Peyer's patch (tissue), 4 donors: ENCODE results near the gene PIP4P1. TPM values are rescaled to one million over a fixed set of nuclear protein-coding genes. Genes with fewer than 3 reads are reported as not detected.
A peak's percentile ranks its signal among the peaks of the same experiment; 100 is the strongest.

Experiments used
- DNase-seq, 3 donors: peaks; one replicate each; pipeline ENCODE4 v3.0.0-alpha.2; 2017 to 2019
- H3K27ac ChIP-seq, 4 donors: fragments of 200-600 bp; sonication (generic); one replicate each; pipeline ENCODE4 v1.5.1; 2016 to 2019
- H3K27me3 ChIP-seq, 2 donors: fragments of 200-600 bp; sonication (generic); one replicate each; pipeline ENCODE4 v1.5.1; 2019
- H3K36me3 ChIP-seq, 3 donors: fragments of 200-600 bp; sonication (generic); one replicate each; pipeline ENCODE4 v1.5.1; 2016 to 2019
- H3K4me1 ChIP-seq, 4 donors: fragments of 200-600 bp; sonication (generic); one replicate each; pipeline ENCODE4 v1.5.1; 2016 to 2019
- H3K4me3 ChIP-seq, 4 donors: fragments of 200-600 bp; sonication (generic); 1 replicate in 3 of 4; 2 replicates in 1 of 4; pipeline ENCODE4 v1.5.1; 2016 to 2019; ENCODE audit warnings: mild to moderate bottlenecking in 1 of 4
- H3K9me3 ChIP-seq, 4 donors: fragments of 200-600 bp; sonication (generic); one replicate each; pipeline ENCODE4 v1.5.1; 2016 to 2019; ENCODE audit warnings: mild to moderate bottlenecking in 1 of 4
- POLR2A ChIP-seq, 2 donors: fragments of 450-650 bp; IDR thresholded peaks; one replicate each; pipeline ENCODE4 v1.5.1; 2017; ENCODE audit warnings: antibody characterized with exemption in 2 of 2, mild to moderate bottlenecking in 2 of 2, moderate library complexity in 2 of 2
- total RNA-seq, 4 donors: library from RNA; depleted of rRNA; stranded (reverse); fragments of >200 nt; gene quantifications; one replicate each; pipeline ENCODE4 v1.1.0, GENCODE V29; 2016
- TF ChIP-seq, protein P1 (sequence below), 6 experiments: fragments of 450-650 bp in 4 of 6; fragments of 200-600 bp in 2 of 6; sonication (generic) in 1 of 6; IDR thresholded peaks; one replicate each; pipeline ENCODE4 v1.5.1; 2017 to 2019; ENCODE audit warnings: antibody characterized with exemption in 6 of 6, mild to moderate bottlenecking in 3 of 6, moderate library complexity in 1 of 6

The PIP4P1 gene
- total RNA-seq, 4 donors from 2014 or later, result 22.3 to 60.9 (median 31.1) TPM

GRCh38 chr14:20421267-20421666 lies 40.0 kb downstream of the PIP4P1 start:
- H3K4me3 ChIP-seq, result no peak overlapping the region
- H3K27me3 ChIP-seq, result no peaks in the 10 kb centered on the region
- H3K27ac ChIP-seq, result no peak overlapping the region
- no peaks in the 10 kb centered on the region for H3K36me3 ChIP-seq
- no peak for DNase-seq
- H3K4me1 ChIP-seq, result peaks cover 0 to 24% (median 2%) of the 10 kb centered on the region in 4 donors
- TF ChIP-seq POLR2A (IDR thresholded peaks at IDR 0.05), result no peak
- TF ChIP-seq, protein P1, sequence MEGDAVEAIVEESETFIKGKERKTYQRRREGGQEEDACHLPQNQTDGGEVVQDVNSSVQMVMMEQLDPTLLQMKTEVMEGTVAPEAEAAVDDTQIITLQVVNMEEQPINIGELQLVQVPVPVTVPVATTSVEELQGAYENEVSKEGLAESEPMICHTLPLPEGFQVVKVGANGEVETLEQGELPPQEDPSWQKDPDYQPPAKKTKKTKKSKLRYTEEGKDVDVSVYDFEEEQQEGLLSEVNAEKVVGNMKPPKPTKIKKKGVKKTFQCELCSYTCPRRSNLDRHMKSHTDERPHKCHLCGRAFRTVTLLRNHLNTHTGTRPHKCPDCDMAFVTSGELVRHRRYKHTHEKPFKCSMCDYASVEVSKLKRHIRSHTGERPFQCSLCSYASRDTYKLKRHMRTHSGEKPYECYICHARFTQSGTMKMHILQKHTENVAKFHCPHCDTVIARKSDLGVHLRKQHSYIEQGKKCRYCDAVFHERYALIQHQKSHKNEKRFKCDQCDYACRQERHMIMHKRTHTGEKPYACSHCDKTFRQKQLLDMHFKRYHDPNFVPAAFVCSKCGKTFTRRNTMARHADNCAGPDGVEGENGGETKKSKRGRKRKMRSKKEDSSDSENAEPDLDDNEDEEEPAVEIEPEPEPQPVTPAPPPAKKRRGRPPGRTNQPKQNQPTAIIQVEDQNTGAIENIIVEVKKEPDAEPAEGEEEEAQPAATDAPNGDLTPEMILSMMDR (IDR thresholded peaks at IDR 0.05), result no peak
- H3K9me3 ChIP-seq, result no peaks in the 10 kb centered on the region

DNA sequence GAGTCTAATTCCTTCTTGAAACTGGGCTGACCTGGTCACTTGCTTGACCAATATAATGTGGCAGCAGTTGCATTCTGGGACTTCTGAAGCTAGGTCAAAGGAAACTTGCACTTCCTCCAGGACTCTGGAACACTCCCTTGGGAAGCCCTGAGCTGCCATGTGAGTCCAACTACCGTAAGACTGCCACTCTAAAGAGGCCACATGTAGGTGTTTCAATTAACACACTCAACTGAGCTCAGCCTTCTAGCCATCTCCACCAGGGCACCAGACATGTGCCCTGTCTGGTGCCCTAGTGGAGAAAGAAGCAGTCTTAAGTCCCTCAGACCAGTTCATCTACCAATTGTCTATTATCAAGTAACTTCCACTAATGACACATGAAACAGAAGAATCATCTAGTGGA lies 41.8 kb downstream of the PIP4P1 start:
- H3K27ac ChIP-seq, result peak overlapping the region in 3 of 4 donors; percentile 47 to 86 (median 84)

DNA sequence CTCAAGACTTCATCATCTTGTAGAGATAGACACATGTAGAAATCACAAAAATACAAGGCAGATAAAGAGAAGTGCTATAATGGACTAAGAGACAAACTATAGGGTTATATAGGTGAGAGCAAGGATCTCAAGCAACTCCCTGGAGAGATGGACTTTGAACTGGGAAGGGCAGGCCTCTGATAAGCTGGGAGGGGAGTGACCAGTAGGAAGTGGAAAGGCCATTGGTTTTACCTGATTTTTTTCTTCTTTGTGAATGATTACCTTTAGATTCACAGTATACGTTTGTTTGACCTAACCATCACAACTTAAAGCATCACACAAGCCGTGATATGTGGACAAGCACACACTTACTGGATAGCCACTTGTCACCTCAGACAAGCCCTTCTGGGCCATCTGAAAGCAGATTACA lies 42.7 kb downstream of the PIP4P1 start:
- peak; percentile 35 to 77 for TF ChIP-seq POLR2A (IDR thresholded peaks at IDR 0.05)
- TF ChIP-seq, protein P1 (IDR thresholded peaks at IDR 0.05), result no peak
- Histone ChIP-seq H3K4me3 (no peak overlapping the region), H3K27me3 (no peaks in the 10 kb centered on the region), H3K36me3 (no peaks in the 10 kb centered on the region), H3K4me1 (peaks cover 0 to 48% (median 8%) of the 10 kb centered on the region in 4 donors), H3K9me3 (no peaks in the 10 kb centered on the region), H3K27ac (peak overlapping the region in 3 of 4 donors; percentile 47 to 86 (median 84))
- DNase-seq, result peak in 2 of 3 donors; percentile 57 to 83

More for the DNA sequence above, 41.8 kb downstream of the PIP4P1 start:
- Histone ChIP-seq H3K4me1 (peaks cover 0 to 42% (median 8%) of the 10 kb centered on the region in 4 donors), H3K9me3 (no peaks in the 10 kb centered on the region), H3K27me3 (no peaks in the 10 kb centered on the region), H3K4me3 (no peak overlapping the region), H3K36me3 (no peaks in the 10 kb centered on the region)
- TF ChIP-seq, protein P1 (IDR thresholded peaks at IDR 0.05), result peak in 2 of 6 experiments; percentile 18 to 25
- no peak for TF ChIP-seq POLR2A (IDR thresholded peaks at IDR 0.05)
- no peak for DNase-seq

DNA sequence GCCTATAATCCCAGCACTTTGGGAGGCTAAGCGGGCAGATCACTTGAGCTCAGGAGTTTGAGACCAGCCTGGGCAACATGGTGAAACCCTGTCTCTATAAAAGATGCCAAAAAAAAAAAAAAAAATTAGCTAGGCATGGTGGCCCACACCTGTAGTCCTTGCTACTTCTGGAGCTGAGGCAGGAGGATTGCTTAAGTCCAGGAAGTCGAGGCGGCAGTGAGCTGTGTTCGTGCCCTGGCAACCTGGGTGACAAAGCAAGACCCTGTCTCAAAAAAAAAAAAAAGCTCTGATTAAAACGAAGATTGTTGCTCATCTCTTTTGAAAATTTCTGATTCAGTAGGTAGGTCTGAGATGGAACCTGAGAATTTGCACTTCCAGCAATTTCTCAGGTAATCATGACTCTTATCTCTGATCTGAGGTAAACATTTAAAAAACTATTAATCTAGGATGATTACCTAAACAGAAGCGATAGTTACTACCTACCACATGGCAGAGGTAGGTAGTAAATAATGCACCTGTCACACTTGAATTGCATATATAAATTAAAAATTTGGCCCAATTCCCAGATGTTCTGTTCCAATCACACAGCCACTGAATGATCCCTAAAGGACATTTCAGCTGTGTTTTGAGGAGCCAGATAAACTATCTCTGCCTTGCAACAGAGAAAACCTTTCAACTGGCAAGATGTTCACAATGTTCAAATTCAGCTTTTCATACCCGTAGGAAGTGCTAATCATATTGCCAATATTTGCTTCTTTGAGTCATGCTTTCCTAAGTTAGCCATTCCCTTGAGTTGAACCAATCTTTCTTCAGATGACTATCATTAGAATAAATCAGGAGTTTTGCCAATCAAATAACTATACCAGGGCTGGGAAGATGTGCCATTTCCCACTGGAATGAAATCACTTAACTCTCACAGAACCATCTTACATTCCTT lies 43.7 kb downstream of the PIP4P1 start:
- peak overlapping the region in 3 of 4 donors; percentile 46 to 86 (median 84) for H3K27ac ChIP-seq
- no peaks in the 10 kb centered on the region for H3K36me3 ChIP-seq
- no peaks in the 10 kb centered on the region for H3K9me3 ChIP-seq
- no peak overlapping the region for H3K4me3 ChIP-seq
- H3K4me1 ChIP-seq, result peaks cover 0 to 48% (median 8%) of the 10 kb centered on the region in 4 donors
- H3K27me3 ChIP-seq, result no peaks in the 10 kb centered on the region
- DNase-seq, result peak in 1 of 3 donors; percentile 59
- no peak for TF ChIP-seq POLR2A (IDR thresholded peaks at IDR 0.05)
- TF ChIP-seq, protein P1 (IDR thresholded peaks at IDR 0.05), result no peak

DNA sequence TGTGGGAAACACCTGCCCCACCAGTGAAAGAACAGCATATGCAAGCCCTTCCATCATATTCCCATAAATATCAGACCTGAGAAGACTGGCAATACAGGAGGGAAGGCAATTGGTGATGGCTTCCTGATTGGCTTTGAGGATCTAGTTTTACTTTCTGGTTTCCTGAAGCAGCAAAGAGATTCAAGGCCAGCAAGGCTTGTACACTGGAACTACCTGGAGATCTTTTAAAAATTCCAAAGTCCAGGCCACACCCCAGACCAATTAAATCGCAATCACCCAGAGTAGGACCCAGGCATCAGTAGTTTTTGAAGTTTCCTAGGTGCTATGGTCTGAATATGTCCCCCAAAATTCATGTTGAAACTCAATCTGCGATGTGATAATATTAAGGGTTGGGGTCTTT lies 45.0 kb downstream of the PIP4P1 start:
- Histone ChIP-seq H3K4me1 (peaks cover 0 to 52% (median 8%) of the 10 kb centered on the region in 4 donors), H3K36me3 (no peaks in the 10 kb centered on the region), H3K27ac (peak overlapping the region; percentile 43 to 86 (median 72)), H3K9me3 (no peaks in the 10 kb centered on the region), H3K27me3 (no peaks in the 10 kb centered on the region), H3K4me3 (peak overlapping the region in 1 of 4 donors; percentile 1)
- TF ChIP-seq, protein P1 (IDR thresholded peaks at IDR 0.05), result no peak
- no peak for TF ChIP-seq POLR2A (IDR thresholded peaks at IDR 0.05)
- DNase-seq, result peak in 1 of 3 donors; percentile 71
